LNCAP (cell line): ENCODE results near the gene MBTPS1.

ENCODE experiments used
- TF ChIP-seq, protein P1 (sequence below): fragments of 450-650 bp; IDR thresholded peaks from 2 replicates; pipeline ENCODE4 v1.5.1; 2017; ENCODE audit warnings: mild to moderate bottlenecking

MBTPS1 gene

DNA sequence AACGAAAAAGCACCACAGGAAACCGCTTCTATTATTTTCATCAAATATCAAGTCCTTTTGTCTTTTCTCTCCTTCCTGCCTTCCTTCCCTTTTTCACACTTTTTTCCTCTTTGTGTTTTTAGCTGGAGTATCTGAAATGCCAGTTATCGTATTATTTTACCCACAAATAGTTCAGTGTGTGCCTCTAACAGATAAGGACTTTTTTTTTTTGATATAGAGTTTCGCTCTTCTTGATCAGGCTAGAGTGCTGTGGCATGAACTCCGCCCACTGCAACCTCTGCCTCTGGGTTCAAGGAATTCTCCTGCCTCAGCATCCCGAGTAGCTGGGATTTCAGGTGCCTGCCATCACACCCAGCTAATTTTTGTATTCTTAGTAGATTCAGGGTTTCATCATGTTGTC is 39.0 kb upstream of the MBTPS1 start:
- TF ChIP-seq, protein P1, sequence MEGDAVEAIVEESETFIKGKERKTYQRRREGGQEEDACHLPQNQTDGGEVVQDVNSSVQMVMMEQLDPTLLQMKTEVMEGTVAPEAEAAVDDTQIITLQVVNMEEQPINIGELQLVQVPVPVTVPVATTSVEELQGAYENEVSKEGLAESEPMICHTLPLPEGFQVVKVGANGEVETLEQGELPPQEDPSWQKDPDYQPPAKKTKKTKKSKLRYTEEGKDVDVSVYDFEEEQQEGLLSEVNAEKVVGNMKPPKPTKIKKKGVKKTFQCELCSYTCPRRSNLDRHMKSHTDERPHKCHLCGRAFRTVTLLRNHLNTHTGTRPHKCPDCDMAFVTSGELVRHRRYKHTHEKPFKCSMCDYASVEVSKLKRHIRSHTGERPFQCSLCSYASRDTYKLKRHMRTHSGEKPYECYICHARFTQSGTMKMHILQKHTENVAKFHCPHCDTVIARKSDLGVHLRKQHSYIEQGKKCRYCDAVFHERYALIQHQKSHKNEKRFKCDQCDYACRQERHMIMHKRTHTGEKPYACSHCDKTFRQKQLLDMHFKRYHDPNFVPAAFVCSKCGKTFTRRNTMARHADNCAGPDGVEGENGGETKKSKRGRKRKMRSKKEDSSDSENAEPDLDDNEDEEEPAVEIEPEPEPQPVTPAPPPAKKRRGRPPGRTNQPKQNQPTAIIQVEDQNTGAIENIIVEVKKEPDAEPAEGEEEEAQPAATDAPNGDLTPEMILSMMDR, result no peak

DNA sequence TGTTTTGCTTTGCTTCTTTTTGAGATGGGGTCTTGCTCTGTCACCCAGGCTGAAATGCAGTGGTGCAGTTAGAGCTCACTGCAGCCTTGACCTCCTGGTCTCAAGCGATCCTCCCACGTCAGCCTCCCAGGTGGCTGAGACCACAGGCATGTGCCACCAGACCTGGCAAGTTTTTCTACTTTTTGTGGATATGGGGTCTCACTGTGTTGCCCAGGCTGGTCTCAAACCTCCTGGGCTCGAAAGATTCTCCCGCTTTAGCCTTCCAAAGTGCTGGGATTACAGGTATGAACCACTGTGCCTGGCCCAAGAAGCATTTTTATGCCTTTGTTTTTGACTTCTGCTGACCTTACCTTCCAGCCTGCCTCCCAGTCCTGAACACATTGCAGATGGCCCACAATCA is 38.5 kb upstream of the MBTPS1 start:
- TF ChIP-seq, protein P1, result no peak

DNA sequence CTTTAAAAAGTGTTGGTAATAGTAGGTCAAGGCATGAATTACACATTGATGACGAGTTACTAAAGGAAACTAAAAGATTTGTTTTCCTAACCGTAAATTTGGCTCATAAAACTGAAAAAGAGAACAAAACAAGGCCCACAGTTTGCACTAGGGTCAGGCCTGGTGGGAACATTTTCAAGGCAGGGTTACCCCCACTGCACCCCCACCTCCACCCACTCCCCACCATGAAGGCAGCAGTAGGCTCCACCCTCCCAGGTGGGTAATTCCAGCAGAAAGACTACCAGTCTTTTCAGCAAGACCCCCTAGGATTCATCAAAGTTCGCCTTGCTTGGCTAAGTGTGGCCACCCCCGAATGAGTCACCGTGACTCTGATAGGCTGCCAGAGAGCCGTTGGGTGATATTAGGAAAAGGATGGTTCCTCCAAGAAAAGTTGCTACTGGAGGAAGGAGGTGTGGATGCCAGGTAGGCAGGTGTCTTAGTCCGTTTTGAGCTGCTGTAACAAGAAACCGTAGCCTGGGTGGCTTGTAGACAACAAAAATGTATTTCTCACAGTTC is 37.0 kb upstream of the MBTPS1 start:
- TF ChIP-seq, protein P1, result no peak

DNA sequence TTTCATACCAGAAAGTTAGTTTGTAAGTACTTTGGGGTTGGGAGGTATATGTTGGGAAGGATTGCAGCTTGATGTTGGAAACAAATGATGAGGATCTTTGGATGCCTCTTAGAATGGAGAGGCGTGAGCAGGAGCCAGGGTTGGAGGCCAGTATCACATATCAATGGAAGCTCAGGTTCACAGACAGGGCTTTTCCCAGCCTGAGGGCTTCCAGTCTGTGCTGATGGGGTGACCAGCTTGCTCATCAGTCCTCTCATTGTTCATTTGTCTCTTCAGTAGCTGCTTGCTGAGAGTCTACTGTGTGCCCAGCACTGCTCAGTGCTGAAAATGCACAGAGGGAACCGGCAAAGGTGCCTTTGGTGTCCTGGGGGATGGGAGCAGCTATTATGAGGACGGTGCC is 34.2 kb upstream of the MBTPS1 start:
- TF ChIP-seq, protein P1, result no peak

DNA sequence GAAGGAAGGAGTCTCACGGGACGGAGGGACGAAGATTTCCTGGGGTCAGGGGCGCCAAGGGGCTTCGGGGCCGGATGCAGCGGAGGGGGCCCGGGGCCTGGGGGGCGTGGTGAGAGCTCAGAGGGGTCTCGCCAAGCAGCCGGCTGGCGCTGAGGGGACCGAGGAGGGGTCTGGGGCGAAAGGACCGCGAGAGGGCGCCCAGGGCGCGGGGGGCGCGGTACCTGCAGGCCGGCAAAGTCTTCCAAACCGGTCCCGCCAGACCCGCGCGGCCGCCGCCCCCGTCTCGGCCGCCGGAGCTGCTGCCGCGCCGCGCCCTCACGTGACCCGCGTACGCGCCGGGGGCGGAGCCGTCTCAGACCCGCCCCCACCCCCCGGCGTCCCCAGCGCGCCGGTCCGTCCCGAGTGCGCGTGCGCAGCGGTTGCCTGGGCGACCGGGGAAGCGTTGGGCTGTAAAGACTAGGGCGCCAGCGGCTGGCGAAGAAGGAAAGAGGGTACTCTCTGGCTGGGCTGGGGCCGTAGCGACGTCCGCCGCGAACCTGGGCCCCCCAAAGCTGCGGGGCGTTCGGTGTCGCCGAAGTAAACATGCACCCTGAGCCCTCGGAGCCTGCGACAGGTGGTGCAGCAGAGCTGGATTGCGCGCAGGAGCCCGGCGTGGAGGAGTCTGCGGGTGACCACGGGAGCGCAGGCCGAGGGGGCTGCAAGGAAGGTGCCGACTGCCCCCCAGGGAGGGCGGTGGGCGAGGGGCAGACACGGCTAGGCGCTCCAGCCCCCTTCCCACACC is 28.3 kb upstream of the MBTPS1 start, which contains the start of the genes DNAAF1 and HSDL1:
Gene DNAAF1 (plus strand): TSS at position 450 of the 781 bp plus-strand sequence. CDS start 133 bp downstream, at position 583.
Gene HSDL1 (minus strand): TSS at position 319 of the 781 bp plus-strand sequence. CDS start 13,856 bp downstream, outside the sequence.
- TF ChIP-seq, protein P1, result no peak; the same call in 1 of the 2 replicates

DNA sequence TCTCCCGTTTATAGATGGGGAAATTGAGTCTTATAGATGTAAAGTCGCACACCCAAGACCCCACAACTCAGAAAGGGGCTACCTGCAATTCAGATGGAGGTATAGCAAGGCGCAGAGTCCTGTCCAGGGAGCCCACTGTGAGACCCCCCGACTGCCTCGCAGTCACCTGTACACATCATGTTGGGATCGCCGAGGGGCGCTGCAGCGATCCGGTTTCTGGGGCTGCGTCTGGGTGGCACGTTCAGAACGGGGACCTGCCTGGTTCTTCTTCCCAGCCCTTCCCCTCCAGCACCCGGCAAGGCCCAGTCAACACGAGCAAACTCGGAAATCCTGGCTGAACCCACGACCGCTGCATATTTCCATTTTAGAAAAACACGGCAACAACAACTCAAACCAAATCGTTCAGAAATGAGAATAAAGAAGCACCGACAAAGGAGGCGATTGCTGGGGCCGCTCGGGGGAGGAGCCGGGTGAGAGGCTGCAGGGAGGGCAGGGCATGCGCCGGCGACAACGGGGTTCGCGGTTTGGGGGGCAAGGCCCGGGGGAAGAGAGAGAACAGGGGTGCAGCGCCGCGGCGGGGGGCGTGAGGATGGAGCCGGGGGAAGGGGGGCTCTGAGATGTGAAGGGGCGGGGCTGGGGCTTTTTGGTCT is 27.6 kb upstream of the MBTPS1 start:
- TF ChIP-seq, protein P1, result no peak

DNA sequence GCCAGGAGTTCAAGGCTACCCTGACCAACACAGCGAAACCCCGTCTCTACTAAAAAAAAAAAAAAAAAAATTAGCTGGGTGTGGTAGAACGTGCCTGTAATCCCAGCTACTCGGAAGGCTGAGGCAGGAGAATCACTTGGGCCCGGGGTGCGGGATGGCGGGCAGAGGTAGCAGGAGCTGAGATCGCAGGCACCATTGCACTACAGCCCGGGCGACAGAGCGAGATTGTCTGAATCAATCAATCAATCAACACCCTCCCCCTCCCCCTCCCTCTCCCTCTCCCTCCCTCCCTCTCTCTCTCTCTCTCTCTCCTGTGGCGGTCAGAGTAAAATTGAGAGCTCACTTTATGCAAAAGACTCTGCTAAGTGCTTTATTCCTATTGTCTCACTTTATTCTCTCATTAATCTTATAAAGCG is 27.1 kb upstream of the MBTPS1 start:
- TF ChIP-seq, protein P1, result no peak
